Activated CD4-positive, alpha-beta T cell treated with anti-CD3 and anti-CD28 coated beads, Interleukin-2, amount 50 U/mL, for 16 hours (primary cell): ENCODE measurements around the gene PYCARD.
"Not testable (repeated sequence)": the region's sequence is repeated elsewhere in the genome, so short reads cannot be mapped to it uniquely, and the experiment has no call there.

Source experiments
- DNase-seq: peaks from one replicate; pipeline ENCODE4 v3.0.0-alpha.2; 2020

The PYCARD gene

DNA sequence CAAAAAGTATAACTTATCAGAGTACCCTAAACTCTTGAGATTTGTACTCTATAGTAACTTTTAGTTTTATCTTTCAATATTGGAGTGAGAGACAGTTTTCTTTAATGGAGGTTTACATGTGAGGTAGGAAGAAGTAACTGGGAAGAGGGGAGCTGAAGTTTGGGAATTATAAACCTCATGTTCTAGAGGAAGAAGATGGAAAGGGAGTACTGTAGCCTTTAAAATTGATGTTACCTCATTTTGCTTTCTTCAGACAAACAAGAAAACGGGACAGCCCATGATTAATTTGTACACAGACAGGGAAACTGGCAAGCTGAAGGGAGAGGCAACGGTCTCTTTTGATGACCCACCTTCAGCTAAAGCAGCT lies 13.2 kb downstream of the PYCARD start:
- DNase-seq, result no peak

DNA sequence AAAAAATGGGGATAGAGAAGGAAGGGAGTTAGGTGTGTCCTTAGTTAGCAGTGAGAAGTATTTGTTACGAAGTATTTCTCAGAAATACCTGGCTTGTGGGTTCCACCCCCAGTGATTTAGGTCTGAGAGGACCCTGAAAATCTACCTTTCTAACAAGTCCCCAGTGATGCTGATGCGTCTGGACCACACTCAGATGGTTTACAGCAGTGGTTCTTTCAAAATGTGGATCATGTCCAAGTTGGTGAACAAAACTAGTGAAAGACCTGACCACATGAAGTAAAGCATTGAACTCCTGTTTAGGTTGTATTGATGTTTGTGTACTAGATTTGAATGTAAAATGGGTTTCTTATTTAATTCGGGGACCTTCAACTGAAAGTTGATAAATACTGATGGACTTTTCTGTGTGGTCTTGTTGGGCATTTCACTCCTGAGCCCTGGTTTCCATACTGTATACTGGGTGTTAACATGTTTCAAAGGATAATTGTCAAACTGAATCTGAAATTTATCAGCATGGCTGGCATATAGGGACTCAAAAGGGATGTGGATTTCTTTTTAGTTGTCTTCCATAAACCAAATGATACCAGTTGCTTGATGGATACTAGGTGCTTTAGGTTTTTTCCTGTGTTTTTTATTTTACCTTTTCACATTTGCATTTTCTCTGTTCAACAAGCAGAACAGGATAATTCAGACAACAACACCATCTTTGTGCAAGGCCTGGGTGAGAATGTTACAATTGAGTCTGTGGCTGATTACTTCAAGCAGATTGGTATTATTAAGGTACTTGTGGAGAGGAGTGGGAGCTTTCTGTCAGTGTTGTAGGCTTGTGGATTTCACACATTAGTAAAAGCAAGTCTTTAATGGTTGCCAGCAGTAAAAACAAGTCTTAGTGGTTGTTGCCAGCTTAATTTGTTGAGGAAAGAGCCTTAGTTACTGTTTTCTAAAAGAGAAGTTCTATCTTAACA lies 13.8 kb downstream of the PYCARD start:
- DNase-seq, result no peak

DNA sequence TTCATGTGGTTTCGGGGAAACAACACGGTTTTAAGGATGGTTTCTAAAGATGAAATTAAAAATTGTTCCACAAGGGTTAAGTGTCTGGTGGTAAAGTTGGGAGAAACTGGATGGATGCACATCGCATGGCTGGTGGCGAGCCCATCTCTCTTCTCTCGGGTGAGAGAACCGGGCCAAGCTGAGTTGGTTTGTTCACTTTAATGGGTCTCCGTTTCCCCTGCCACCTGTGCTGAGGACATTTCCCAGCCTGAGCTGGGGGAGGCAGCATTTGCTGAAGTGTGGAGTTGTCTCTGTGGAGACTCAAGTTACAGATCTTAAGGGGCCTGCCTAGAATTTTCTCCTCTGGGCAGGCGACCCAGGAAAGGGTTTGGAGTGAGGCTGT lies 14.8 kb downstream of the PYCARD start:
- DNase-seq, result no peak

DNA sequence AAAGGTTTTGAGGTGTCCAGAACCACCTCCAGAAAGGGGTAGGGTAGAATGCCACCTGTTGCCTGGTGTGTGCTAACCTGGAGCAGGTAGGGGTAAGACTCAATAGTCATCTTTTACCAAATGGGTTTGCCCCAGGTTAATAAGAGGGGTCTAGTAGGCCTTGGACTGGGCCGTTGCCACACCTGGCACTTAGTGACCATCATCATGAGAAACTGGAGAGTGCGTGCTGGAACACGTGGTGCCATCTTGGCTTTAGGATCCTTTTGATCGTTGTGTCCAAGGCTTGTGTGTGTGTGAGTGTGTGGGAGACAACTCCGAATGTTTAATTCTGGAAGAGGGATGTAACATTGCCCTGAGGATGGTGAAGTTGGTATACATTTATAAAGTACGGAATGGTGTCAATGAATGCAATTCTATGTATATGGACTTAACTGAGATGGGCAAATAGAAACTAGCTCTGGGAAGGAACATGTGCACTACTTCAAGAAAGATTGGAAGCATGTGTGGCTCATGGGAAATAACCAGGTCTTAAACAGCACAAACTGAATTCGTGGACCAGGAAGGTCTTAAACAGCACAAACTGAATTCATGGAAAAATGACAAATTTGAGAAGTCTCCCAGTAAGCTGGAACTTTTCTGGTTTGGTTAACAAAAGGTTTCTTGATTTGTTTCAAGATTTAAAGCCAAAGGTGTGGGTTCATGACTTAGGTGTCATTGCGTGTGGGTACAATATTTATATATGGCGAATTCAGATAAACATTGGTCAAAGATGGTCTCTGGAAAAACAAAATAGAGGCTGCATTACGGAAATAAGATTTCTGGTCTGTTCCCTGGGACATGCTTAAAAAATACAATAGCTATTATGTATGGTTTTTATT lies 15.4 kb downstream of the PYCARD start:
- DNase-seq, result no peak

DNA sequence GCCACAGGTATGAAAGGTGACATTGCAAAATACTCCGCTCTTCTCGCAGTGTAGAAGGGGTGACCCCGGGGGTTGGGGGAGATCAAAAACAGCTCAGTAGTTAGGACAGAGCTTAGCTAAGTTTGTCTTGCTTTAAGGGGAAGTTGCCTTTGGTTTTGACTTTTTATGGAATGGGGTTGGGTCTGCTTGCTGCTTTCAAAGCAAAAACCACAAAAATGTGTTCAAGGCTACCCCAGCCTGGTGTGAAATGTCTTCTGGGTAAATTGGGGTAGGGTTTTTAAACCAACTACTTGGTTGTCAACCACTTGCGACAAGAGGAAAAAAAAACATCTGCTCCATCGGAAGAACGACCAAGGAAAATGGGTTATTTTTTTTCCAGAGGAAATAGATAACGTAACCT lies 16.4 kb downstream of the PYCARD start:
- DNase-seq, result no peak

DNA sequence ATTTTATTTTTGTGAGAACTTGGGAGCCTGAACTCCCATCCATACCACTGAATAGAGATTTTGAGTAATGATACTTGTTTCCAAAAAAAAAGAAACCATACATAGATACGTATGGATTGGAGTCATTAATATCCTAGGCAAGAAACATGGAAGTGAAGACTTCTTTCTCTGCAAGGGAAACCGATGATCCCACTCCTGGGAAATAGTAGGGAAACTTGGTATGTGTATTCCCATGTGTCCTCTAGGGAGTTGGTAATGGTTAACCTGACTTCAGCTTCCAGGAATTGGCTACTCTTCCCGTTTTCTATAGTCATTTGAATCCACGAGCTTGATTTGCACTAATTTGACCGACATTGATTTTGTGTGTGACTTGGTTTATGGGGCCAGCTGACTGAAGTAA lies 17.2 kb downstream of the PYCARD start:
- no peak for DNase-seq

DNA sequence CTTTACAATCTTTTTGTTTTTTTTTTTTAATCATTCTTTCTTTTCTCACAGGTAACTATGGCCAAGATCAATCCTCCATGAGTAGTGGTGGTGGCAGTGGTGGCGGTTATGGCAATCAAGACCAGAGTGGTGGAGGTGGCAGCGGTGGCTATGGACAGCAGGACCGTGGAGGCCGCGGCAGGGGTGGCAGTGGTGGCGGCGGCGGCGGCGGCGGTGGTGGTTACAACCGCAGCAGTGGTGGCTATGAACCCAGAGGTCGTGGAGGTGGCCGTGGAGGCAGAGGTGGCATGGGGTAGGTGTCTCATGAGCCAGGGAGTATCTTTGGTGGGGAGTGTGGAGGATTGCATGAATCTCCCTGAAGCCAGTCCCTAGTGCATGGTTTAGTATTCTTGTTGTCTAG lies 17.7 kb downstream of the PYCARD start:
- no peak for DNase-seq

DNA sequence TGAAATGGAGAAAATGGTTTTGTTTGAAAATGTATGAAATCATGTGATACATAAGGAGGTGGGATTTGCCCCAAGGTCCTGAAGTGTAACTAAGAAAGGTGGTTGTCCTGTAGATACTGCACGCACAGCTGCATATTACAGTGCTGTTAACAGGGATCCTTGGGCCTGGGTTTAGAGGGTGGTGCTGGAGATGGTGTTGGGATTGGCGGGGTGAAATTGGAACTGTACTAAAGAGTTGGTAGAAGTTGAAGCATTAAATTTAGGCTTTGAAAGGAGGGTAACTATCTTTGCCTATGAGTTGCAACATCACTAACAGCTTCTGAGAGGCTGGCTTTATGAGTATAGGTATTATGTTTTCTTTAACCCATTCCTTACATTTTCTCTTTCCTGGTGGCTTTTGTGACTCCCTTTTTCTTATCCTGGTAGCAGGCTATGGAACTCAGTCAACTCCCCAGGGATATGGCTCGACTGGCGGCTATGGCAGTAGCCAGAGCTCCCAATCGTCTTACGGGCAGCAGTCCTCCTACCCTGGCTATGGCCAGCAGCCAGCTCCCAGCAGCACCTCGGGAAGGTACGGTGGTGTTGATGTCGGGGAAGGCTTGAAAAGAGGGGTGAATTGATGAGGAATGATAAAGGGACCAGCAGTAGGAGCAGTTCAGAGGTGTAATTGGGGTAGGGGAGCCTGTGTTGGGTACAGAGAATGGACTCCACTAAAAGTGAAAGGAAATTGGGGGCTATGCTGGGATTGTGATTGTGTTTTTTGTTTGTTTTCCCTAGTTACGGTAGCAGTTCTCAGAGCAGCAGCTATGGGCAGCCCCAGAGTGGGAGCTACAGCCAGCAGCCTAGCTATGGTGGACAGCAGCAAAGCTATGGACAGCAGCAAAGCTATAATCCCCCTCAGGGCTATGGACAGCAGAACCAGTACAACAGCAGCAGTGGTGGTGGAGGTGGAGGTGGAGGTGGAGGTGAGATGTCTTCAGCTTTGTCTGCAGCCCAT lies 18.8 kb downstream of the PYCARD start:
- DNase-seq, result no peak

DNA sequence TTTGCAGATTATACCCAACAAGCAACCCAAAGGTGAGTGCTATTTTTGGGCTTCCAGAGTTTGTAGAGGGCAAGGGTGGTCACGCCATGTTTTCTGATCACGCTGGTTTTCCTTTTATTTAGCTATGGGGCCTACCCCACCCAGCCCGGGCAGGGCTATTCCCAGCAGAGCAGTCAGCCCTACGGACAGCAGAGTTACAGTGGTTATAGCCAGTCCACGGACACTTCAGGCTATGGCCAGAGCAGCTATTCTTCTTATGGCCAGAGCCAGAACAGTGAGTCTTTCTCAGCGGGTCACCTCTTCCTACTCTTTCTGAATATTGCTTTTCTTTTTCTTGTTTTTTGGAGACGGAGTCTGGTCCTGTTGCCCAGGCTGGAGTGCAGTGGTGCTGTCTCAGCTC lies 20.2 kb downstream of the PYCARD start:
- no peak for DNase-seq

DNA sequence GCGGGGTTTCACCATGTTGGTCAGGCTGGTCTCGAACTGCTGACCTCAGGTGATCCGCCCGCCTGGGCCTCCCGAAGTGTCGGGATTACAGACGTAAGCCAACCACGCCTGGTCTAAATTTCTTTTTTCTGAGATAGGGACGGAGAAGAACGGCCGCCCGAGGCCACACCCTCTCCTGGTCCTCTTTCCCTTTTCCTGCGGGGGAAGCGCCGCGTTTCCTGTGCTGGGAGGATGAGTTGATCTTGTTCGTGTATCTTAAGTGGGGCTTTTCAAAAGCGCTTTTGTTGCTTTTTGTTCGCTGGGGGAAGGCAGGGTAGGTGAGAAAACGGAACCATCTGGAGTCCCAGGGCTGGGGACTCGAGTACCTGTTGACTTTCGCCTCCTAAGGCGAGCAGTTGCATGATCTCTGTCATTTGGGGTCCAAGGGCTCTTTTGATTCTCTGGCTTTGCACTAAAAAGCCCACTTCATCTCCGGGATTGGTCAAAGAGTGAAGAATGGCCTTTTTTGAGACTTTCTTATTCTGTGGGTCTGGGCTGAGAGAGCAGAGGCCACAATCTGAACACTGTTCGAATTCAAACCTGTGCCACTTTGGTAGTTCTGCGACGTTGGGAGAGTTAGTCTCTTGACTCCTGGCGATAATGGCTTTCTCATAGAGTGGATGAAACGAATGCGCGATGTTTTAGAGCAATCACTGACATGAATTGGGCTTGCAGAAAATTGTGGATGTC lies 21.3 kb downstream of the PYCARD start:
- DNase-seq, result peak; percentile 48

DNA sequence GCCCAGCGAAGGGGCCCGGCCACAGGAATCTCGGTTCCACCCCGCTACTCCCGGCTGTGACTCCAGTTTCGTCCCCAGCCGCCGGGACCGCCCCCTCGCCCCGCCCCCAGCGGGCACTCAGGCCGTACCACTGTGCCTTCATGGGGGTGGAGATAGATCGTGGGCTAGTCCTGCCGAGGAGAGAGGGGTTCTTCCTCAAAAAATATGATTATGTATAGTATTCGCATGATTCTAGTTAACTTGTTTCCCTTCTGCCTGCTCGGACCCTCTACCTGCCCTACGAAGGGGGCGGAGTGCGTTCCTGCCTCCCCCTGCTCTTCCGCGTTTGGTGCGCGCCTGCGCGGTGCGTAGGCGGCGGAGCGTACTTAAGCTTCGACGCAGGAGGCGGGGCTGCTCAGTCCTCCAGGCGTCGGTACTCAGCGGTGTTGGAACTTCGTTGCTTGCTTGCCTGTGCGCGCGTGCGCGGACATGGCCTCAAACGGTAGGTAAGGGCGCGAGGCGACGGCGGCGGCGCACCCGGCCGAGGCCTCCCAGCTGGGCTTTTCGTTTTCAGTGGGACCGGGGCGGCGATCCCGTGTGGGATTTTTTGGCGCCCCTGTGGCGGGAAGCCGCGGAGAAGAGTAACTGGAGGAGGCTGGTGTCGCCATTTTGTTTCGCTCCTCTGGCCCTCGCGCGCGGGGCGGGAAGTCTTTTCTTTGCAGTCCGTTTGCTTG lies 22.7 kb downstream of the PYCARD start, which contains the start of gene FUS:
FUS (plus strand) TSS at position 393 of the 713 bp plus-strand sequence; CDS start at position 469, 76 bp downstream.
- peak; percentile 90 for DNase-seq

DNA sequence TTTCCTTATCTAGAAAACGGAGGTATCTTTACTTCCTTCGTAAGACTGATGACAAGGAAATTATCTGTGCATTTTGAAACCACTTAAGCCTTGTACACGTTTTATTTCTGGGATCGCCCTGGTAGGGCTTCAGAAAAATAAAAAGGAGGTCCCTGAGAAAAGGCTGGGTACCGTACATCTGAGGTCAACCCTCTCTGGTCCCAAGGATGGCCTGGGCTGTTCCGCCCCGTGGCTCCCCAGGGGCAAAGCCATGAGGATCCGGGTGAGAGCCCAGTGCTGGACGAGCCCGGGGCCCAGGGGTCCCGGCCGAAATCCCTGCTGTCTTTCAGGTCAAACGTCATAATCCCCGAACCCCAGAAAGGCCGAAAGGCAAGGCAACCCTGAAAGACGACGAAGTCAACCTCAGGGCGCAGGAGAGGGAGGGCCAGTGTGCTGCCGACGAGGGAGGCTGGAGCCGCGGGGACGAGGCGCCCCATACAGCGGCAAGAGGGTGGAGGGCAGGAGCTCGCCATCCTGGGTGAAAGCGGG lies 23.3 kb downstream of the PYCARD start:
- DNase-seq, result no peak

DNA sequence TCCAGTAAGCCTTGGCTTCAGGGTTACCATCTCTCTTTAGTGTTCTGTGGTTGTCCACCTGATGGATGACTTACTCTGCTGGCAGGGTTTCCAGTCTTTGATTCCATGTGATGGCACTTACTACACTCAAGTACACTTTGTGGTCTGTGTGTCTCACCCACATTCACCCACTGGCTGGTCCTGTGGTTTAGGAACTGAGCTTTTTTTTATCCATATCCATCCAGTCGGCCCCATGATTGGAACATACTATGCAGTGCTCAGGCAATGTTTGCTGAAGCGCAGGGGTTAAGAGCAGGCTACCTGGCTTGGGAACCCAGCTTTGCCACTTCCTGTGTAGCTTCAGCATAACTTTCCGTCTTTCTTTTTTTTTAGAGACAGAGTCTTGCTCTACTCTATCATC lies 25.4 kb downstream of the PYCARD start:
- DNase-seq, result peak; percentile 61

DNA sequence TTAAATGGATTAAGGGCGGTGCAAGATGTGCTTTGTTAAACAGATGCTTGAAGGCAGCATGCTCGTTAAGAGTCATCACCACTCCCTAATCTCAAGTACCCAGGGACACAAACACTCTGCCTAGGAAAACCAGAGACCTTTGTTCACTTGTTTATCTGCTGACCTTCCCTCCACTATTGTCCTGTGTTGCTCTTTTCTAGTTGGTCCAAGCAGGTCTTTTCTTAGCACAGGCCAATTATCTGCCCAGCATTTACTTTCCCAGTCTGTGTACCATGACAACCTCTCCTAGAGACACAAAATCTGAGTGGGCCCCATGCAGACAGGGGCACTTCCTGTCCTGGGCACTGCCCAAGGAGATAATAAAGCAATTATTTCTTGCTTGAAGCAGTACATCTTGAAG lies 32.5 kb downstream of the PYCARD start:
- DNase-seq, result not testable (repeated sequence)

DNA sequence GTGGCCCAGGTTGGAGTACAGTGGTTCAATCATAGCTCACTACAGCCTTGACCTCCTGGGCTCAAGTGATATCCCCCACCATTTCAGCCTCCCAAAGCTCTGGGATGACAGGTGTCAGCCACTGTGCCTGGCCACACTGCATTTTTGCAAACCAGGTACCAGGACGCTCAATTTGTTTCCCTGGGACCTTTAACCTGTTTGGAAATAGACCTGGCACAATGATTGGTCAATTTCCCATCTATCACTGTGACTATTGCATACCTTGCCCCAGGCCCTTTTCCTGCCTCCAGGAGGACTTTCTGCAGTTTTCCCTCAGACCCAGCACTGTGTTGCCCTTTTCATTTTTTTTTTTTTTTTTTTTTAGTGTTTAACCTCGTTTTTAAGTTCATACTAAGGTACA lies 33.7 kb downstream of the PYCARD start:
- no peak for DNase-seq

DNA sequence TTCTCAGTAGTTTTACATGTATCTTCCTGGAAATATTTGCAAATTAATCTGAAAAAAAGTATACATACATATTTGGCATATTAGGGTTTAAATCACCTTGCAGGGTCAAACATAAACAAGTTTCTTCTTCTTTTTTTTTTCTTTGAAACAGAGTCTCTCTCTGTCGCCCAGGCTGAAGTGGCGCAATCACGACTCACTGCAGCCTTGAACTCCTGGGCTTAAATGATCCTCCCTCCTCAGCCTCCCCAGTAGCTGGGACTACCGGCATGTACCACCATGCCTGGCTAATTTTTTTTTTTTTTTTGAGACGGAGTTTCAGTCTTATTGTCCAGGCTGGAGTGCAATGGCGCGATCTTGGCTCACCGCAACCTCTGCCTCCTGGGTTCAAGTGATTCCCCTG lies 35.2 kb downstream of the PYCARD start:
- DNase-seq, result no peak

DNA sequence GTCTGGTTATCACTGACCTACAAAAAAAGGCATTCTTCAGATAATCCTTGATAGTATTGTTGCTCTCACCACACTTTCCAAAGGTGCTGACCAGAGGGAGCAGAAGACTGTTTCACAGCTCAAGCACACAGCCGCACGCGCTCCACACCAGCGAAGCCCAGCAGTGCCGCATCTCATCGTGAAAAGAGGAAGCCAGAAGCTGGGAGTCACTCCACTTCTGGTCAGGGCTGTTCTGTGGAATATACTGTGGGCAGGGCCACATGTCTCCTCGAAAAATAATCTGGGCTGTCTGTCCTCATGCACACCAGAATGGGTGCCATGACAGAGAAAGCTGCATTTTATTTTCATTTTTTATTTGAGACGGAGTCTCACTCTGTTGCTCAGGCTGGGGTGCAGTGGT lies 45.4 kb downstream of the PYCARD start:
- no peak for DNase-seq
